GM19438 (cell line): ENCODE measurements around the gene MRPL48.

Source experiments
- ATAC-seq: cut with Tn5 transposase; IDR thresholded peaks from one replicate; pipeline ENCODE4 v1.9.1; 2021; ENCODE audit warnings: low read depth; ENCODE audit not compliant: unreplicated experiment

MRPL48 gene

DNA sequence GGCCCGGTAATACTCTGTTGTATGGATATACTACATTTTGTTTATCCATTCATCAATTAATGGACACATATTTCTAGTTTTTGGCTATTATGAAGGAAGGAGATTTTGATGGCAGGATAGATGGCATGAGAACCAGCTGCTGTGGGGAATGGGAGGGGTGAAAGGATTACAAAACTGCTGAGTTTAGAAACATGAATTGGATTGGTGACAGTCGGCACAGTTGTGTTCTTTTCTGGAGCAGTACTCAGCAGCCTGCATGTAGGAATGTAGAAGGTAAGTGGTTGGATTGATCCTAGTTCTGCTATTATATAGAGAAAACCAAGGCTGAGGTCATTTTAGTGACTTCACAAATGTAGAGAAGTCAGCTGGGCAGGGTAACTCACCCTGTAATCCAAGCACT, 96.2 kb downstream of the MRPL48 start:
- no peak for ATAC-seq

DNA sequence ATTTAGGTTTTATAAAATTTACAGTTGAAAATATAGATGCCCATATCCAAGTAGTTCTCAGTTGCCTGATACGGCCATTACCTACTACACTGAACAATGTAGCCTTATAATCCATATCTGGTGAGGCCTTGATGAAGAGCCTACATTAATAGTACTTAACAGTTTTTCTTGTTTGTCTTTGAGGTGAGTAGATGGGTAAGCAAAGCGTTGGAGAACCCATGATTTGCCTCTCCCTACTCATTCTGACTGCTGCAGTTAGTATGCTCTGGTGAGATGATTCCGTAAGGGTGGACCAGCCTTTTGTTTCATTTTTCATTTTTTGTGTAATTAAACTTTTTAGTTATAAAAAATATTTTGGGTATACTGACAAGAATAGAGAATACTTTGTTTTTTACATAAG, 100.6 kb downstream of the MRPL48 start:
- no peak for ATAC-seq

DNA sequence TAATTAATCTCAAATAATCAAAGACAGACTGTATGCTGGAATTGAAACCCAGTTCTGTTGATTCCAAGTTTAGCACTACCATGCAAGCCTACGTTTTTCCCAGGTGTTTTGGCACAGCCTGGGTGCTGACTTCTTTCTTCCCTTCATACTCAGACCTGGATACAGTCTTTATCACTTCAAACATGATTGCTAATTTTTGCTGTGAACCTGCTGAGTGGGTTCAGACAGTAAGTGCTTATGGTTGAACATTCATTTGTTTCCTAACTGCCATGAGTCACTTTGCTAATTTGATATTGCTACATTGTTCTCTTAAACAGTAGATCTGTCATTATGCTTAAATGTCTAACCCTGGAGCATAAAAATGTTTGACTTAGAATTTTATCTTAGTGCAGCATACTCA, 101.3 kb downstream of the MRPL48 start:
- ATAC-seq = no peak

DNA sequence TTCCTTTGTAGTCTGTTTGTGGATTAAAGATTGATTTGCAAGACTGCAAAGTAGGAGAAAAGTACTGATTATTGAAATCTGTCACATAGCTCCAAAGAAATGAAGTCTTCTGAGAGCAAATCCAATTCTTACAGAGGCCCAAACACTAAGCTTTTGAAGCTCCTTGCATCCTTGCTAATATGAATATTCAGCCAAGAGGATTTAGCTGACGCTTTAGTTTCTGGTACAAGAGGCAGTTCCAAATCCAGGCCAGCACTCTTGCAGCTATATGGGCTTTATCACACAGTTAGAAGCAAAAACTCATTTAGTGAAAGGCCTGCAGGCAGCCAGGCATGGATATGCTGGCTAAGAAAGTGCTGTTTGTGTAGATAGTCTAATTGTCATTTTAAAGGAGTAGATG, 101.9 kb downstream of the MRPL48 start:
- ATAC-seq = no peak

DNA sequence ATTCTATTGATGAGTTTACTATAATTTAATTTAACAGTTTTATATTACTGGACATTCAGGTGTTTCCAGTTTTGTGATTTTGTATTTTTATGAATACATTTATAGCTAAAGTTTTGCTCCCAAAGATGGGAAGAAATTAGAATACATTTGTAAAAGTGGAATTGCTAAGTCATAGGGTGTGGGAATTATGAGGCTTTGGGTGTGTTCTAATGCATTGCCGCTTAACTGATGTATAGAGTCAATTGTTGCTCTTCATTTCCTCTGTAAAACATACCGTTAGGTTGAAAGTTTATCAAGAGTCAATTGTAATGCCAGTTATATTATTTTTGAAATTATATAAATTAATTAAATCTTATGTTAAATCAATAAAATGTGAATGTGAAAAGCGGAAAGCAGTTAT, 105.4 kb downstream of the MRPL48 start:
- no peak for ATAC-seq

DNA sequence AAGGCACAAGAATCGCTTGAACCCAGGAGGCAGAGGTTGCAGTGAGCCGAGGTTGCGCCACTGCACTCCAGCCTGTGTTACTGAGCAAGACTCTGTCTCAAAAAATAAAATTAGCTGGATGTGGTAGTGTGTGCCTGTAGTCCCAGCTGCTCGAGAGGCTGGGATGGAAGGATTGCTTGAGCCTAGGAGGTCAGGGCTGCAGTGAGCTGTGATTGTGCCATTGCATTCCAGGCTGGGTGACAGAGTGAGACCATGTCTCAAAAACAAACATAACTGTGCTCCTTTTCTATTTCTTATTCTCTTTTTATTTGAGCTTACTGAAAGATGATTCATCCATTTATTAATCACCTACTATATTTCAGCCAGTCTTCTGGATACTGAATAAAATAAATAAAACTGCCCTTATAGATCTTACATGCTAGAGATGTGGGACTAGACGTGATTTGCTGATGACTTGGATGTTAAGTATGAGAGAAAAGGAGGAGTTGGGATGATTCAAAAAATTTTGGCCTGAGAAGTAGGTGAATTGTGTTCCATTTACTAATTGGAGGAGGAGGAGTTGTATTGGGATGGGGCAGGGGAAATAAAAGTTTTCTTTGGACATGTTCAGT, 107.2 kb downstream of the MRPL48 start:
- no peak for ATAC-seq

DNA sequence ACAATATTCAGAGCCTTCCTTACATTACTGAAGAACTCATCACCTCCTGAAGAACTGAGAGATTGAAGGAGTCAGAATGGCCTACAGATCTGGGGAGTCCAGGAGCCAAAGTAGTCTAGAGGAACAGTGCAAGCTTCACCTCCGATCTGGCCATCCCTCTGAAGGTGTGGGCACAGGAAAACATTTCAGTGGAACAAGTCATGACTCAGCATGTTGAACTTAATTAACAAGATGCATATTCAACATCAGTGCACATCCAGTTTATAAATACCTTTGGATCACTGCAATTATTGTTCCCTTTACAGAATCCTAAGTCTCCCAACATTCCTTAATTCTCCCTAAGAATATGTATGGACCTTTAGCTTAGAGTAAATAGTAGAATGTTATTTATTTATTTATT, 114.6 kb downstream of the MRPL48 start:
- no peak for ATAC-seq

DNA sequence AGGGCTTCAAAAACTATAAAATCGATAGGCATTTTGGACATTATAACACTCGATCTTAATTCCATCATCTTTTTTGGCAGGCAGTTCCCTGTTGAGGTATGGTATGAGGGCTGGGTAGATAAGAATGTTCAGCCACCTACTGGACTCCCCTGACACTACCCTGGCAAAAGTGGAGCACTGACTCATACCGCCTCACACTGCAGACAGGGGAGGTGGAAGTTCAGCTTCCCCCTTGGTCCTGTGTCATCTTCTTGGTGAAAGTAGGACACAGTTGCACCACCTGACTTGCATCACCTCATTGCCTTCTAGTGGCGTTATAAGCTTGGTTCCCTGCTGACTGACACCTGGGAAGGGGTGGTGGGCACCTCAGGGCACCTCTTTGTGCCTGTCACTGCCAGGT, 119.5 kb downstream of the MRPL48 start:
- no peak for ATAC-seq

DNA sequence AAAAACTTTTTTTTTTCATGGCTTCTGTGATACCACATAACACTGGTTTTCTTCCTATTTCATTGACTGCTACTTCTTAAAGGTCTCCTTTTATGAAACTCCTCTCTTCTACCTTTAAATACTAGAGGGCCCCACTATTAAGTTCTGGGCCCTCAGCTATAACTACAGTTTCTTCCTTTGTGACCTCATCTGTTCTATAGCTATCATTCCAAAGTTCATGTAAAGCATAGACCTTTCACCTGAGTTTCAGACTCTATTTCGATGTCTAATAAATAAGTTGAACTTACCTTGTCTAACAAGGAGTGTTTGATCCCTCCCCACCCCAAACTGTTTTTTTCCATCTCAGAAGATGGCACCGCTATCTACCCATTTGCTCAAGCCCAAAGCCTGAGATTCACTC, 124.4 kb downstream of the MRPL48 start:
- no peak for ATAC-seq

DNA sequence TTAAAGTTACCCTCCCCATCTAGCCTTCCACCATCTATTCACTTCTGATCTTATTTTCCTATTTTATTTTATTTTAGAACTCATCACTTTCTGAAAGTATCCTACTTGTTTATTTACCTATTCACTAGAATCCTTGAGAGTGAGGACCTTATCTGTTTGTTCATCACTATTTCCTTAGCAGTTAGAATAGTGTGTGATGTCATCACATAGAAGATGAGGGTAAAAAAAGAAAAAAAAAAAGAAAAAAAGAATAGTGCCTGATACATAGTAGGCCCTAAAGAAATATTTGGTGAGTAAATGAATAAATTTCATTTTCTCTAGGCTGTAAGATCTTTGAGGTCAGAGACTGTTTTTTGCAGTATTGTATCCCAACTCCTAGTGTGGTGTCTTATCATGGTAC, 125.8 kb downstream of the MRPL48 start:
- ATAC-seq = no peak

DNA sequence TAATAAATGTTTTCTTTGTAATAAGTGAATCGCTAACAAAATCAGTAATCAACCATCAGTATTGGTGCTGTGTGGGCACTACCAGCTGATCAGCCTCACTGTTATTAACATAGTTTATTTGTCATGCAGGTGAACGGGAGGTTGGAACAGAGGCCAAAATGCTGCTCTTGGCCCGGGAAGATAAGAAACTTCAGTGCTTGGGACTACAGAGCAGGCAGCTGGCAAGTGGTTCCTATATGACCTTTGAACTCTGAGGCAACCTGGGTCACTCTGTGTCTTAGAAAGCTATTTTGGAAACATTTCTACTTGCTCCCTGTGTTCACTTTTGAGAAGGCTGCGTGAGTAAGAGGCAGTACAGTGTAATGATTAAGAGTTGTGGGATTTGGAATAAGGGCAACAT, 126.6 kb downstream of the MRPL48 start:
- no peak for ATAC-seq
